ENCODE results near the gene TMPRSS11B. TPM values are rescaled to one million over a fixed set of nuclear protein-coding genes. Genes with fewer than 3 reads are reported as not detected.

The TMPRSS11B gene
- not detected in 2 replicates for total RNA-seq (2014; rRNA removed; shearing (Covaris generic))
- not detected in 2 replicates for polyA plus RNA-seq (2016; fragmentation: Nextera tagmentation; extraction: Ambion mirVana)
- long read RNA-seq, result 0 reads

DNA sequence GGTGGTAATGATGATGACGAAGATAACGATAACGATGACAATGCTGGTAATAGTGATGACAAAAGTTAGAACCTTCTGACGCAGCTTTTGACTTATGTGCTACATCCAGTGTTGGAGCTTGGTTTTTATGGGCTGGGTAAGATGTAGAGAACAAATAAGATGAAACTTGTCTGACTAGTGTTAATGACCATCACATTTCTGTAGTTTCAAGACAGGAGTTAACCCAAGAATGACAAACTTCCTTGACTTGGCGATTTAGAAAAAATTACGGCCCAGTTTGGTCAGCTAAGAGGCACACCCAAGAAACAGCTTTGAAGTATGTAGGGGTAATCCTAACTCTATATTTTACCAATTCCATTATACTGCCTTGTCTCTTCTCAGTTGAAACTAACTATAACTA, at the start of gene TMPRSS11B:
TMPRSS11B (minus strand) TSS at position 101 of the 400 bp plus-strand sequence. CDS start 136 bp downstream, outside the sequence.
- ATAC-seq (no peak), DNase-seq (ENCODE audit: low spot score) (no peak)
- Mint-ChIP-seq H3K27ac (no peak within 1 kb of the TSS), H3K4me1 (no peaks in the 10 kb centered on the region), H3K4me3 (no peak within 1 kb of the TSS), H3K9me3 (no peaks in the 10 kb centered on the region), H3K36me3 (ENCODE audit: low read depth) (no peaks in the 10 kb centered on the region), H3K27me3 (ENCODE audit: insufficient read depth, low read depth, poor library complexity) (no peaks in the 10 kb centered on the region)
- Histone ChIP-seq H3K79me2 (replicated peaks; ENCODE audit: insufficient read depth) (no peaks in the 10 kb centered on the region), H2AFZ (no peak within 1 kb of the TSS), H3K4me3 (no peak within 1 kb of the TSS), H3K36me3 (ENCODE audit: insufficient read depth) (no peaks in the 10 kb centered on the region), H4K20me1 (replicated peaks; ENCODE audit: insufficient read depth) (no peaks in the 10 kb centered on the region), H3K4me1 (ENCODE audit: insufficient read depth) (no peaks in the 10 kb centered on the region), H3K27me3 (ENCODE audit: insufficient read depth) (no peaks in the 10 kb centered on the region), H3K4me2 (no peak within 1 kb of the TSS), H3K27ac (ENCODE audit: low read depth) (no peak within 1 kb of the TSS), H3K9me2 (ENCODE audit: insufficient read depth) (no peaks in the 10 kb centered on the region), H3F3A (replicated peaks; ENCODE audit: low read depth) (no peaks in the 10 kb centered on the region)
- TF ChIP-seq, protein P1, sequence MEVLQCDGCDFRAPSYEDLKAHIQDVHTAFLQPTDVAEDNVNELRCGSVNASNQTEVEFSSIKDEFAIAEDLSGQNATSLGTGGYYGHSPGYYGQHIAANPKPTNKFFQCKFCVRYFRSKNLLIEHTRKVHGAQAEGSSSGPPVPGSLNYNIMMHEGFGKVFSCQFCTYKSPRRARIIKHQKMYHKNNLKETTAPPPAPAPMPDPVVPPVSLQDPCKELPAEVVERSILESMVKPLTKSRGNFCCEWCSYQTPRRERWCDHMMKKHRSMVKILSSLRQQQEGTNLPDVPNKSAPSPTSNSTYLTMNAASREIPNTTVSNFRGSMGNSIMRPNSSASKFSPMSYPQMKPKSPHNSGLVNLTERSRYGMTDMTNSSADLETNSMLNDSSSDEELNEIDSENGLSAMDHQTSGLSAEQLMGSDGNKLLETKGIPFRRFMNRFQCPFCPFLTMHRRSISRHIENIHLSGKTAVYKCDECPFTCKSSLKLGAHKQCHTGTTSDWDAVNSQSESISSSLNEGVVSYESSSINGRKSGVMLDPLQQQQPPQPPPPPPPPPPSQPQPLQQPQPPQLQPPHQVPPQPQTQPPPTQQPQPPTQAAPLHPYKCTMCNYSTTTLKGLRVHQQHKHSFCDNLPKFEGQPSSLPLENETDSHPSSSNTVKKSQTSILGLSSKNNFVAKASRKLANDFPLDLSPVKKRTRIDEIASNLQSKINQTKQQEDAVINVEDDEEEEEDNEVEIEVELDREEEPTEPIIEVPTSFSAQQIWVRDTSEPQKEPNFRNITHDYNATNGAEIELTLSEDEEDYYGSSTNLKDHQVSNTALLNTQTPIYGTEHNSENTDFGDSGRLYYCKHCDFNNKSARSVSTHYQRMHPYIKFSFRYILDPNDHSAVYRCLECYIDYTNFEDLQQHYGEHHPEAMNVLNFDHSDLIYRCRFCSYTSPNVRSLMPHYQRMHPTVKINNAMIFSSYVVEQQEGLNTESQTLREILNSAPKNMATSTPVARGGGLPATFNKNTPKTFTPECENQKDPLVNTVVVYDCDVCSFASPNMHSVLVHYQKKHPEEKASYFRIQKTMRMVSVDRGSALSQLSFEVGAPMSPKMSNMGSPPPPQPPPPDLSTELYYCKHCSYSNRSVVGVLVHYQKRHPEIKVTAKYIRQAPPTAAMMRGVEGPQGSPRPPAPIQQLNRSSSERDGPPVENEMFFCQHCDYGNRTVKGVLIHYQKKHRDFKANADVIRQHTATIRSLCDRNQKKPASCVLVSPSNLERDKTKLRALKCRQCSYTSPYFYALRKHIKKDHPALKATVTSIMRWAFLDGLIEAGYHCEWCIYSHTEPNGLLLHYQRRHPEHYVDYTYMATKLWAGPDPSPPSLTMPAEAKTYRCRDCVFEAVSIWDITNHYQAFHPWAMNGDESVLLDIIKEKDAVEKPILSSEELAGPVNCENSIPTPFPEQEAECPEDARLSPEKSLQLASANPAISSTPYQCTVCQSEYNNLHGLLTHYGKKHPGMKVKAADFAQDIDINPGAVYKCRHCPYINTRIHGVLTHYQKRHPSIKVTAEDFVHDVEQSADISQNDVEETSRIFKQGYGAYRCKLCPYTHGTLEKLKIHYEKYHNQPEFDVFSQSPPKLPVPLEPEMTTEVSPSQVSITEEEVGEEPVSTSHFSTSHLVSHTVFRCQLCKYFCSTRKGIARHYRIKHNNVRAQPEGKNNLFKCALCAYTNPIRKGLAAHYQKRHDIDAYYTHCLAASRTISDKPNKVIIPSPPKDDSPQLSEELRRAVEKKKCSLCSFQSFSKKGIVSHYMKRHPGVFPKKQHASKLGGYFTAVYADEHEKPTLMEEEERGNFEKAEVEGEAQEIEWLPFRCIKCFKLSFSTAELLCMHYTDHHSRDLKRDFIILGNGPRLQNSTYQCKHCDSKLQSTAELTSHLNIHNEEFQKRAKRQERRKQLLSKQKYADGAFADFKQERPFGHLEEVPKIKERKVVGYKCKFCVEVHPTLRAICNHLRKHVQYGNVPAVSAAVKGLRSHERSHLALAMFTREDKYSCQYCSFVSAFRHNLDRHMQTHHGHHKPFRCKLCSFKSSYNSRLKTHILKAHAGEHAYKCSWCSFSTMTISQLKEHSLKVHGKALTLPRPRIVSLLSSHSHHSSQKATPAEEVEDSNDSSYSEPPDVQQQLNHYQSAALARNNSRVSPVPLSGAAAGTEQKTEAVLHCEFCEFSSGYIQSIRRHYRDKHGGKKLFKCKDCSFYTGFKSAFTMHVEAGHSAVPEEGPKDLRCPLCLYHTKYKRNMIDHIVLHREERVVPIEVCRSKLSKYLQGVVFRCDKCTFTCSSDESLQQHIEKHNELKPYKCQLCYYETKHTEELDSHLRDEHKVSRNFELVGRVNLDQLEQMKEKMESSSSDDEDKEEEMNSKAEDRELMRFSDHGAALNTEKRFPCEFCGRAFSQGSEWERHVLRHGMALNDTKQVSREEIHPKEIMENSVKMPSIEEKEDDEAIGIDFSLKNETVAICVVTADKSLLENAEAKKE (CRISPR knock-in tag; IDR thresholded peaks at IDR 0.05), result no peak
- TF ChIP-seq ZNF114 (CRISPR knock-in tag; IDR thresholded peaks at IDR 0.05), result no peak

DNA sequence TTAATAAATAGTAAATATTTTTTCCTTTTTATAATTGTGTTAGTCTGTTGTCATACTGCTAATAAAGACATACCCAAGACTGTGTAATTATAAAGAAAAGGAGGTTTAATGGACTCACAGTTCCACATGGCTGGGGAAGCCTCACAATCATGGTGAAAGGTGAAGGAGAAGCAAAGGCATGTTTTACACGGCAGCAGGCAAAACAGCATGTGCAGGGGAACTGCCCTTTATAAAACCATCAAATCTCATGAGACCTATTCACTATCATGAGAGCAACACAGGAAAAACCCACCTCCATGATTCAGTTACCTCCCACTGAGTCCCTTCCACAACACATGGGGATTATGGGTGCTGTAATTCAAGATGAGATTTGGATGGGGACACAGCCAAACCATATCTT, 45.8 kb upstream of the TMPRSS11B start:
- no peak for DNase-seq (ENCODE audit: low spot score)
- no peak overlapping the region for H3K27ac Mint-ChIP-seq
- no peak overlapping the region for H3K27ac ChIP-seq (ENCODE audit: low read depth)
- no peak overlapping the region for H3K4me2 ChIP-seq
- H3K27me3 ChIP-seq (ENCODE audit: insufficient read depth), result peaks cover 8% of the 10 kb centered on the region; the same call in 1 of the 2 replicates
- H3K79me2 ChIP-seq (replicated peaks; ENCODE audit: insufficient read depth), result no peaks in the 10 kb centered on the region
- TF ChIP-seq REST (IDR thresholded peaks at IDR 0.05; ENCODE audit: unreplicated experiment) (no peak), ZNF114 (CRISPR knock-in tag; IDR thresholded peaks at IDR 0.05) (no peak), STAT1 (IDR thresholded peaks at IDR 0.05; ENCODE audit: unreplicated experiment) (no peak), EZH2phosphoT487 (IDR thresholded peaks at IDR 0.05; ENCODE audit: unreplicated experiment) (no peak), EZH2 (IDR thresholded peaks at IDR 0.05; ENCODE audit: low read depth, unreplicated experiment) (no peak)
- H3K4me1 ChIP-seq (ENCODE audit: insufficient read depth), result peaks cover 1% of the 10 kb centered on the region; the same call in 1 of the 2 replicates
- no peaks in the 10 kb centered on the region for H4K20me1 ChIP-seq (replicated peaks; ENCODE audit: insufficient read depth)
- no peak overlapping the region for H2AFZ ChIP-seq
- H3F3A ChIP-seq (replicated peaks; ENCODE audit: low read depth), result no peaks in the 10 kb centered on the region
- no peak overlapping the region for H3K4me3 Mint-ChIP-seq
- H3K4me1 Mint-ChIP-seq, result peaks cover 9% of the 10 kb centered on the region; the same call in 2 of the 3 replicates
- no peaks in the 10 kb centered on the region for H3K27me3 Mint-ChIP-seq (ENCODE audit: insufficient read depth, low read depth, poor library complexity)
- no peak overlapping the region for H3K4me3 ChIP-seq
- H3K36me3 Mint-ChIP-seq (ENCODE audit: low read depth), result peaks cover 13% of the 10 kb centered on the region; the same call in 1 of the 3 replicates
- peaks cover 3% of the 10 kb centered on the region; the same call in 1 of the 2 replicates for H3K9me2 ChIP-seq (ENCODE audit: insufficient read depth)
- H3K36me3 ChIP-seq (ENCODE audit: insufficient read depth), result no peaks in the 10 kb centered on the region
- ATAC-seq, result no peak
- peaks cover 15% of the 10 kb centered on the region for H3K9me3 Mint-ChIP-seq

Measured in GM23338 (cell line).